ENCODE measurements around the gene PAX2.

The PAX2 gene

GRCh38 chr10:100725071-100725471 lies 20.3 kb upstream of the PAX2 start:
- no peak for DNase-seq

DNA sequence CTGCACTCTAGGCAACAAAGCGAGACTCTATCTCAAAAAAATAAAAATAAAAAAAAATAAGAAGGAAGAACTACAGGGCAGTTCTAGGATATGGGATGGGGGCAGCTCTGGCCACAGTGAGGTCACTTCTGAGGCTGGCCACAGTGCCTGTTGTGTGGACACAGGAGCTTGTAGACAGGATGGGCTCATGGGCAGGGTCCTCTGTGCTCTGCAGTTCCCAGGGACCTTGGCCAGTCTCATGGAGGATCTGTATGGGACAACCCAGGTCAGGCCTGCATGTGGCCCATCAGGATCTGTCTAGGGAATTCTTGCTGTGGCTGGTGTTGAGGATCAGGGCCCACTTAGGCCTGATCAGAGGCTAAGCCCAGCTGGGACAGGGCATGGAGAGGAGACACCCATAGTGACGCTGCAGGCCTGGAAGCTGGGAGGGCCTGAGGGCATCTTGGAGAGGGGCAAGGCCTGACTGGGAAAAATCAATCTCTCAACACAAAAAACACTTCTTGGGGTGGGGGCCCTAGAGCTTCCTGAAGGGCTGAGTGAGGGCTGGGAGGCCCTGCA lies 19.4 kb upstream of the PAX2 start:
- DNase-seq, result no peak

GRCh38 chr10:100727808-100728207 lies 17.6 kb upstream of the PAX2 start:
- no peak for DNase-seq

DNA sequence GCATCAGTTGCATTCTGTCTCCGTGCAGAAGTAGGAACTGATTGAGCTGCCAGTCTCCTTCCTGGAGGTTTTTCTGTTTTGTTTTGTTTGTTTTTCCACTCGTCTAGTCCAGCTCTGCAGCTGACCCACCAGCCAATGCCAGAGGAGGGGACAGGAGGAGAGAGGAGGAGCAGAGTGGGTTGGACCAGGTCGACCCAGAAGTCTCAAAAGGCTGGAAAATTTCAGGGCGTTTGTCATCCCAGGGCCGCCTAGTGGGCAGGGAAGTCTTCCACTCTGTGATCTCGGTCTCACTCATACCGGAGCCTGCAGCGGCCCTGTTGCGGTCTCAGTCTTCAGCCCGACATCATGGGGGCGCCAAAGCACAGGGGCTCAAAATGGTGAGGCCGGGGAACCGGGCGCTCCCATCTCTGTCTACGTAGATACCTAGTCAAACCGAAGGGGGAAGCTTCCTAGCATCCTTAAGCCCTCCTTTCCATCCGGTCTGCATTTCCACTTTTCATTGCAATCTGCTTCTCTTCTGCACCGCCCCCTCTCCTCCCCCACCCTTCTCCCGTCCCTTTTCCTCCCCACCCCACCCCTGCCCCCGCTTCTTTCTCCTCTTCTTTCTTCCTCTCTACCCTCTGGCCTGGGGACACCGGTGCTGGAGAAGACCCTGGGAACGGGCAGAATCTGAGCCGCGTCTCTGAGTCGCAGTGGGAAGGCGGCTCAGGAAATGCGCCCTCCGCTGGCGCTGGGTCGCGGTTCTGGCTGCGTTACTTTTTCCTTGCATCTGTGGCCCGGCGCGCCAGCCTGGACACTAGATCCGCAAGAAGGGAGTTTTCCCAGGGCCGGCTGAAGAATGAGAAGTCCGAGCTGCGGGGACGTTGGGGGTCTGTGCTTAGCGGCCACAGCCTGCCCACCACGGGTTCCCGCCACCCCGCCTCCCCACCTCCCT lies 16.2 kb upstream of the PAX2 start:
- no peak for DNase-seq

GRCh38 chr10:100729862-100730724 lies 15.3 kb upstream of the PAX2 start:
- DNase-seq, result no peak

GRCh38 chr10:100730725-100731406 lies 14.5 kb upstream of the PAX2 start:
- DNase-seq, result peak; percentile 33 to 36

DNA sequence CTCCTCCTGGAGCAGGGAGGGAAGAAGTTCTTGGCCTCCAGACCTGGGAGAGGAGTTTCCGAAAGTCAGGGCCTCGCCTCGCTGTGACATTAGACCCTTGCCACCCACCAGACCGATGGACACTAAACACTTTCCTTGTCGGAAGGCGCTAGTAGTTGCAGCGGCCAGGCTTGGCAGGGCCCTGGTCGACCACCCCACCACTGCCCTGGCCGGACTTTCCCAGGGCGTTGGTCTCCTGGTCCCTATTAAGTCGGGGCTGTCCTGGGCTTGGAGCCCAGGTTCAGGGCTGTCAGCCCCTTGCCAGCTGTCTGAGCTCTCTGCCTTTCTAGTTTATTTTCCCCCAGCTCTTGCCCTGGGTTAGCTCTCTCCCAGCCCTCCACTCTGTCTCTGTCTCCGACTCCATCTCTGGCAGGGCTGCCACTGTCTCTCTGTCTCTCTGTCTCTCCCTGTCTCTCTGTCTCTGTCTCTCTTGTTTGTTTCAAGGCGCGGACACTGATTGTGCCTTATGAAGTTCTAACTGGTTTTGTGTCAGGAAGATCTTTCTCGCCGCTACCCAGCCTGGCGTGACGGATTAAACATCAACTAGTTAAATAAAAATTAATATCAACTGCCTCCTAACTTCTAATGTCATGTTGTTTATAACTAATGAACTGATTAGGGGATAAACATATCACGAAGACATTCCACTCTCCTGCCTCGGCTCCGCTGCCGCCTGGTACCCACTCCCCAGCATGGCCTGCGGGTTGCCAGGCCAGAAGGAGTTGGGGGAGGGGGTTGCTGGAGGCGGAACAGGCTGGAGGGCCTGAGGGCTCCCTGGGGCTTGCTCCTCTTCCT lies 13.8 kb upstream of the PAX2 start:
- DNase-seq, result no peak

DNA sequence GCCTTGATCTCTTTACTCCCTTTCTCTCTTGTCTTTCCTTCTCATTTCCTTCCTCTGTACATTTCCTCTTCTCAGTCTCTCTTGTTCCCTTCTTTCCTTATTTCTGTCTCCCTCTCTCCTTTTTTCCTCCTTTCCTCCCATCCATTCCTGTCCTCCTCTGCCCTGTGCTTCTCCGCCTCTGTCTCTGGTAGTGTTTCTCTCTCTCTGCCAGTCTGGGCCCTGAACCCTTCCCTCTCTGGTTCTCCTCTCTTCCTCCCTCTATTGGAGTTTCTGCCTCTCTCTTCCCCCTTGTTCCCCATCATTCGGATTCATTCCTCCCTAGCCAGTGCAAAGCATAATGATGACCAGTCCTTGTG lies 13.2 kb upstream of the PAX2 start:
- DNase-seq, result no peak

DNA sequence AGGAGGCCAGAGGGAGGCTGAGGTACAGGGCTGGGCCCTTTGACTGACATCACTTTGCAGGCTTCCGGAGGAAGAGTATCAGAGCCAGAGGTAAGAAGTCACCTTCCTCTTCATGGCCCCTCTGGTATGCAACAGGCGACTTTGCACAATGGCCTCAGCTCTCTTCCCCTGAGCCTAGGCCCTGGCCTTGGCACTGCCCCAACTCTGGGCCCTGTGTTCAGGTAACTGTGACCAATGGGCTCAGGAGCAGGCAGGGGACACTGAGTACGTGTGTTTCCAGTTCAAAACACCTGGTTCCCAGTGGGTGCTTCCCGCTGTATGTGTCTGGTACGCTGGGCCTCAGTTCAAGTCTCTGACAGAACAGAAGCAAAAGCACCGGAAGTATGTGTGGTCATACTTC lies 12.1 kb upstream of the PAX2 start:
- no peak for DNase-seq

GRCh38 chr10:100734295-100735086 lies 10.9 kb upstream of the PAX2 start:
- no peak for DNase-seq

DNA sequence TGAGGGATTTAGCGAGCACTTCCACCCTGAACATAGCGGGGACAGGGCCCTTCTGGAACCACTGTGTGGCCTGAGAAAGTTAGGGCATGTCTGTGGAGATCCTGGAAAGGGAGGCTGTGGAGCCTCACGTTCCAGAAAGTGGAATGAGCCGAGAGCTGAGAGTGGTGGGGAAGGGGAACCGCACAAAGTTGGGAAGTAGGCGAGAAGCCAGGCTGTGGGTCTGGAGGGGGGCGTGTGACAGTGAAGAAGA lies 10.4 kb upstream of the PAX2 start:
- no peak for DNase-seq

- DNase-seq, result no peak
These were observed 9.8 kb upstream of the PAX2 start for GRCh38 chr10:100735337-100736143.

DNA sequence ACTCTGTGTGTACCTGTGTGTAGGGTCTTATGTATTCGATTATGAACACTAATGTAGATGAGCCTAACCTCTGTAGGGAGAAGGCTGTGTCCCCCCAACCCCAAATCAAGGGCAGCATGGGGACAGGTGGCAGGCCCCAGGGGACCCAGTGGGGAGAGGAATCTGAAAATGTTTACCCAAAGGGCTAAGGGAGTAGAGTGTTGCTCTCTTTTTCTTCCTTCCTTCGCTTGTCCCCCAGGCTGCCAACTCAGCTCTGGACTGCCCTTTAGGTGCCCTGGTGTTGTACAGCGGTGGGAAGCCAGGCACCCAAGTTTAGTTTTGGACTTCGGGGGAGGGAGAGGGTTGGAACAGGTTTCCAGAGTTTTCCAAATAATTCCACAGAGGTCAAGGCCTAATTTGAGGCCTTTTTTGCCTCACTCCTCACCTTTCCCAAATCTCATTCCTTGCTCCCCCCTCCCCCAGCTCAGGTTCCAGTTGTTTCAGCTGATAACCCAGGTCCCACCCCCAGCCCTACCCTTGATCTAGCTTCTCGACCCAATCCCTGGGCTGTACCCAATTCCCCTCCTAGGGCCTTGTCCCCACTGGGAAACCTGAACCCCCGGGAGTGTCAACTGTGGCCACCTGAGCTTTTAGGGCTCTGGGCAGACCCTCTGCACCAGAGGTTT lies 9.1 kb upstream of the PAX2 start:
- no peak for DNase-seq

- no peak for DNase-seq
These were observed 8.5 kb upstream of the PAX2 start for GRCh38 chr10:100736809-100737354.

DNA sequence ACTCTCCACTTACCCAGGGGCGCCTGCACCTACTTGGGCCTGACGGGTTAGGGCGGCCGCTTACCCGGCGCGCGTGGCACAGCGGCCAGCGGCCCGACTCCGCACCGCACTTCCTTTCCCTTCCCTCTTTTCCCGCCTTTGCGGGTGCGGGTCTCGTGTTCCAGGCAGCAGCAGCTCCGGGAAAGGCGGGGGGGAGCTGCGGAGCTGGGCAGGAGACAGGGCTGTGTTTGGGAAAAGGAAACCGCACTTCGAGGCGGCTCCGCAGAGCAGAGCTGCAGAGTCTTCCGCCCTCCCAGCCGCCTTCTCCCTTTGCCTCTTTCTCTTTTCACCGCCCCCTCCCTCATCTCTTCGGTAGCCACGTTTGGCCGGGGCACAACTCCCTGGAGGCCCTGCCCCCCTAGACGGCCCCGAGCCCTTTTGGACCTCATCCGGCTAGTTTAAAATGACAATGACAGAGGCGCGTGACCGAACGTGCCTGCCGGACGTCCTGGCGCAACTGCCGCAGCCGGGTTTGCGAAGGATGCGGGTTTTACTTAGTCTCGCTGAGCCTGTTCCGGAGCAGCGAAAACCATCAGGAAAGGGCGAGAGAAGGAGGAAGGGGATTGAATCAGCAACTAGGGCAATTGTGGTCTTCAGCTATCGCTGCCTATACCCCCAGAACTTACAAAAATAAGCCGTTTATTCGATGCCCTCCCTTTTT lies 7.9 kb upstream of the PAX2 start:
- no peak for DNase-seq

DNA sequence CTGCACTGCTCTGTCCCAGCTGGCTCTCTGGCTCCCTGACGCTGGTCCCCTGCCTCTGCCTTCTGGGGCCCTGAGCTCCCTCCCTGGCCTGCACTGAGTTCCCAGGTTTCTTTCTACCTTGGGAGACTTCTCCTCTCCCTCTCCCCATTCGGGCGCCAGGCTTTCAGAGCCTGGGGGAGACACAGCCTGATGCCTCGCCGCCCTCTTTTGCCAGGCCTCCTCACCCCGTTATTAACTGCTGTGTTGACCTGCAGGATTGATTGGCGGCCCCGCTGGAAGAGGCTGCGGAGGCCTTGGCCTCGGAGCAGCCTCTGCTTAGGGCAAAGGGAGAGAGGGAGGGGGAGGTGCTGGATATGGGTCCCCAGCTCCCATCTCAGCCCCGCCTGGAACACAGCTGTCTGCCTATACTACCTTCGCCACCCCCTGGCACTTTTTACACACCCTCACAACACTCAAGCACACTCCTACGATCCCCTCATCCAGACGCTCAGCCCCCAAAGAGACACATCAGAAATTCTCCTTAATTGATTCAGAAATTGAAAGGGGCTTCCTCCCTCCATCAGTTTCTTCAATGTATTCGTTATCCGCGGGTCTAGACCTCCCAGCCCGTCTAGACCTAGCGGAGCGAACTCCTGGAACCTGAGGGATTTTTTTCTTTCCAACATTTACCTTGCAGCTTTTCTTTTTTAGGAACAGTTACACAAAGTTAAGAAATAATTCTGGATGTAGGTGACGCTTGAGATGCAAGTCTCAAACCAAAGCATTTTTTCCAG lies 7.1 kb upstream of the PAX2 start:
- no peak for DNase-seq

- no peak for DNase-seq
These were observed 5.6 kb upstream of the PAX2 start for GRCh38 chr10:100739517-100740368.
